ENCODE data around the gene DAAM2.

Gene DAAM2

GRCh38 chr6:39891353-39891752, 99.2 kb downstream of the DAAM2 start:
- ATAC-seq = no peak

- ATAC-seq = no peak
Observed at GRCh38 chr6:39891976-39892375, 99.8 kb downstream of the DAAM2 start.

GRCh38 chr6:39892490-39893129, 100.4 kb downstream of the DAAM2 start:
- peak in 1 of 2 donors; percentile 30 for ATAC-seq

GRCh38 chr6:39893286-39893685, 101.1 kb downstream of the DAAM2 start:
- no peak for ATAC-seq

GRCh38 chr6:39896701-39897100, 104.5 kb downstream of the DAAM2 start:
- ATAC-seq = no peak

GRCh38 chr6:39897698-39898097, 105.5 kb downstream of the DAAM2 start:
- no peak for ATAC-seq

- no peak for ATAC-seq
Observed at GRCh38 chr6:39898625-39899024, 106.4 kb downstream of the DAAM2 start.

- no peak for ATAC-seq
Observed at GRCh38 chr6:39899554-39900295, 107.5 kb downstream of the DAAM2 start.

- ATAC-seq = no peak
Observed at GRCh38 chr6:39901116-39901655, 109.0 kb downstream of the DAAM2 start.

- no peak for ATAC-seq
Observed at GRCh38 chr6:39901670-39902069, 109.5 kb downstream of the DAAM2 start.

- no peak for ATAC-seq
Observed at GRCh38 chr6:39902136-39902535, 110.0 kb downstream of the DAAM2 start.

- no peak for ATAC-seq
Observed at GRCh38 chr6:39902786-39903465, 110.8 kb downstream of the DAAM2 start.

- no peak for ATAC-seq
Observed at GRCh38 chr6:39903656-39904055, 111.5 kb downstream of the DAAM2 start.

- ATAC-seq = no peak
Observed at GRCh38 chr6:39904946-39905639, 112.9 kb downstream of the DAAM2 start.

GRCh38 chr6:39905640-39905975, 113.4 kb downstream of the DAAM2 start:
- ATAC-seq = no peak

- no peak for ATAC-seq
Observed at GRCh38 chr6:39906318-39906761, 114.2 kb downstream of the DAAM2 start.

GRCh38 chr6:39907871-39908575, 115.8 kb downstream of the DAAM2 start:
- ATAC-seq = no peak

- ATAC-seq = no peak
Observed at GRCh38 chr6:39908838-39909583, 116.8 kb downstream of the DAAM2 start.

- no peak for ATAC-seq
Observed at GRCh38 chr6:39909701-39910100, 117.5 kb downstream of the DAAM2 start.

- ATAC-seq = no peak
Observed at GRCh38 chr6:39910164-39910563, 118.0 kb downstream of the DAAM2 start.

- no peak for ATAC-seq
Observed at GRCh38 chr6:39910744-39911143, 118.6 kb downstream of the DAAM2 start.

Measured in activated CD4-positive, CD25-positive, alpha-beta regulatory T cell treated with anti-CD3 and anti-CD28 coated beads, Interleukin-2, amount 50 U/mL, for 24 hours (primary cell).